ENCODE results near the gene MKRN2. TPM values are rescaled to one million over a fixed set of nuclear protein-coding genes. Genes with fewer than 3 reads are reported as not detected.
A peak's percentile ranks its signal among the peaks of the same experiment; 100 is the strongest.

MKRN2 gene
- total and polyA plus RNA-seq, 2 donors (not counting 3 experiments of a cell fraction or from before 2014, with no cell fraction given), result 27.3 to 29.9 TPM

GRCh38 chr3:12556314-12556689 is 585 bp upstream of the MKRN2 start:
- H4K20me1 ChIP-seq (replicated peaks; ENCODE audit: control insufficient read depth, extremely low read depth, insufficient read depth, low read length), result peaks cover 4% of the 10 kb centered on the region
- peaks cover 3% of the 10 kb centered on the region for H3K9me1 ChIP-seq (replicated peaks; ENCODE audit: control insufficient read depth, extremely low read depth, insufficient read depth, low read length)
- peak overlapping the region; percentile 79 for H3K9ac ChIP-seq (replicated peaks; ENCODE audit: extremely low read depth, insufficient read depth, low read length)
- TF ChIP-seq POLR2AphosphoS5 (IDR thresholded peaks at IDR 0.05; ENCODE audit: insufficient read depth, low read depth, low read length) (no peak), JUN (IDR thresholded peaks at IDR 0.05; ENCODE audit: borderline replicate concordance, insufficient read depth, insufficient read length, low read depth) (no peak), POLR2A (IDR thresholded peaks at IDR 0.05; ENCODE audit: low read depth, low read length) (no peak), GATA2 (IDR thresholded peaks at IDR 0.05; ENCODE audit: insufficient read depth, insufficient read length, low read depth, low read length) (no peak), EZH2 (IDR thresholded peaks at IDR 0.05; ENCODE audit: borderline replicate concordance, low read depth, low read length, severe bottlenecking) (no peak), MYC (IDR thresholded peaks at IDR 0.05; ENCODE audit: low read depth, low read length) (no peak), FOS (IDR thresholded peaks at IDR 0.05; ENCODE audit: borderline replicate concordance, insufficient read depth, low read length) (no peak), MAX (IDR thresholded peaks at IDR 0.05; ENCODE audit: insufficient read depth, insufficient read length) (no peak)
- TF ChIP-seq, protein P1, sequence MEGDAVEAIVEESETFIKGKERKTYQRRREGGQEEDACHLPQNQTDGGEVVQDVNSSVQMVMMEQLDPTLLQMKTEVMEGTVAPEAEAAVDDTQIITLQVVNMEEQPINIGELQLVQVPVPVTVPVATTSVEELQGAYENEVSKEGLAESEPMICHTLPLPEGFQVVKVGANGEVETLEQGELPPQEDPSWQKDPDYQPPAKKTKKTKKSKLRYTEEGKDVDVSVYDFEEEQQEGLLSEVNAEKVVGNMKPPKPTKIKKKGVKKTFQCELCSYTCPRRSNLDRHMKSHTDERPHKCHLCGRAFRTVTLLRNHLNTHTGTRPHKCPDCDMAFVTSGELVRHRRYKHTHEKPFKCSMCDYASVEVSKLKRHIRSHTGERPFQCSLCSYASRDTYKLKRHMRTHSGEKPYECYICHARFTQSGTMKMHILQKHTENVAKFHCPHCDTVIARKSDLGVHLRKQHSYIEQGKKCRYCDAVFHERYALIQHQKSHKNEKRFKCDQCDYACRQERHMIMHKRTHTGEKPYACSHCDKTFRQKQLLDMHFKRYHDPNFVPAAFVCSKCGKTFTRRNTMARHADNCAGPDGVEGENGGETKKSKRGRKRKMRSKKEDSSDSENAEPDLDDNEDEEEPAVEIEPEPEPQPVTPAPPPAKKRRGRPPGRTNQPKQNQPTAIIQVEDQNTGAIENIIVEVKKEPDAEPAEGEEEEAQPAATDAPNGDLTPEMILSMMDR (IDR thresholded peaks at IDR 0.05; ENCODE audit: extremely low read depth in 1 of 2, insufficient read depth in 1 of 2, low read depth in 1 of 2, low read length in 2 of 2), result no peak
- H3K36me3 ChIP-seq (ENCODE audit: control insufficient read depth in 2 of 2, extremely low read depth in 1 of 2, insufficient read depth in 2 of 2, low read length in 2 of 2), result no peaks in the 10 kb centered on the region
- dilution Hi-C loops (cut with MboI; ENCODE audit: extremely low pct_ligation_motif_present, low sequenced_read_pairs) (no loop called here), intact Hi-C loops (cut with micrococcal nuclease) (loop anchor here (1.0 to 5.0 kb wide), 3 partner anchors 72 to 419 kb away; partner anchors contain the start of genes RPL32 and TSEN2)
- DNase-seq (ENCODE audit: low read depth, low spot score), result no peak
- BruUV-seq (replicated peaks), result TSS peak; percentile 97
- FAIRE-seq, result no peak
- H3K27me3 ChIP-seq (ENCODE audit: control insufficient read depth in 2 of 2, insufficient read depth in 2 of 2, low read length in 2 of 2), result no peaks in the 10 kb centered on the region
- H3K27ac ChIP-seq (ENCODE audit: insufficient read depth, low read depth, low read length), result peak overlapping the region; percentile 56
- peak overlapping the region; percentile 69 to 89 (median 80) for H3K4me3 ChIP-seq (replicated peaks in 1 of 3; ENCODE audit: insufficient read depth in 1 of 3, low read depth in 1 of 3, low read length in 3 of 3)
- ChIA-PET CTCF (no interaction called here), POLR2A (no interaction called here)
- H3K79me2 ChIP-seq (ENCODE audit: control insufficient read depth, insufficient read depth, low read length), result peaks cover 41% of the 10 kb centered on the region
- H2AFZ ChIP-seq (ENCODE audit: low read depth, low read length), result peak overlapping the region; percentile 99
- no peaks in the 10 kb centered on the region for H3K9me3 ChIP-seq (replicated peaks; ENCODE audit: control insufficient read depth, insufficient read depth, low read length)
- H3K4me2 ChIP-seq (ENCODE audit: insufficient read depth, low read length), result peak overlapping the region; percentile 96
- H3K4me1 ChIP-seq (ENCODE audit: control insufficient read depth, extremely low read depth, insufficient read depth, low read length), result peaks cover 21% of the 10 kb centered on the region

All from endothelial cell of umbilical vein (primary cell).